ENCODE measurements around the gene PRELID2.

DNA sequence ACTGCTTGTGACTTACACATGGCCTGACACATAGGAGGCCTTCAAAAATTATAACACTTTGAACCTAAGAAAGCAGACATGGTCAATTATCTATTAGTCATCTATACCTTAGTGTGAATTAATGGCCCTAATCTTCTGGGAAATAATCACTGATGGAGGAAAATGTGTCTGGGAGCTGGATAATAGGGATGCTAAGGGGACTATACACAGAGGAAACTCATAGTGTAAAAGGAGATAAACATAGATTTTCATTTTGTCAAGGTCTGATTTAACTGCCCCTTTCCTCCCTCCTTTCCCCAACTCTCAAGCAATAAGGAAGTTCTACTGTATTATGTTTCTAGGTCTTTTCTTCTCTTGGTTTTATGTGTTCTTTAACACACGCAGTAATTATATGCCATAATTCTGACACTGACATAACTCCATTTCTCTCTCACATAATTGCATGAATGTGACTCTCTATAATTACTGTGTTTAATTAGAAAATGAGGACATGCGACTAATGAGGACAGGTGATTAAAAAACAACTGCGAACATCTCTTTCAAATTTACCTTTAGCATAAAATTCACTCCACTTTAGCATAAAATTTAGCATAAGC lies 18.7 kb upstream of the PRELID2 start:
- TF ChIP-seq, protein P1, sequence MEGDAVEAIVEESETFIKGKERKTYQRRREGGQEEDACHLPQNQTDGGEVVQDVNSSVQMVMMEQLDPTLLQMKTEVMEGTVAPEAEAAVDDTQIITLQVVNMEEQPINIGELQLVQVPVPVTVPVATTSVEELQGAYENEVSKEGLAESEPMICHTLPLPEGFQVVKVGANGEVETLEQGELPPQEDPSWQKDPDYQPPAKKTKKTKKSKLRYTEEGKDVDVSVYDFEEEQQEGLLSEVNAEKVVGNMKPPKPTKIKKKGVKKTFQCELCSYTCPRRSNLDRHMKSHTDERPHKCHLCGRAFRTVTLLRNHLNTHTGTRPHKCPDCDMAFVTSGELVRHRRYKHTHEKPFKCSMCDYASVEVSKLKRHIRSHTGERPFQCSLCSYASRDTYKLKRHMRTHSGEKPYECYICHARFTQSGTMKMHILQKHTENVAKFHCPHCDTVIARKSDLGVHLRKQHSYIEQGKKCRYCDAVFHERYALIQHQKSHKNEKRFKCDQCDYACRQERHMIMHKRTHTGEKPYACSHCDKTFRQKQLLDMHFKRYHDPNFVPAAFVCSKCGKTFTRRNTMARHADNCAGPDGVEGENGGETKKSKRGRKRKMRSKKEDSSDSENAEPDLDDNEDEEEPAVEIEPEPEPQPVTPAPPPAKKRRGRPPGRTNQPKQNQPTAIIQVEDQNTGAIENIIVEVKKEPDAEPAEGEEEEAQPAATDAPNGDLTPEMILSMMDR (IDR thresholded peaks at IDR 0.05; ENCODE audit: poor library complexity), result no peak
- TF ChIP-seq EZH2phosphoT487 (IDR thresholded peaks at IDR 0.05; ENCODE audit: low read depth, severe bottlenecking, unreplicated experiment), result no peak
- no peak for TF ChIP-seq EZH2 (IDR thresholded peaks at IDR 0.05; ENCODE audit: borderline replicate concordance)

Measured in hepatocyte (in vitro differentiated cells).